GM21717 (cell line): ENCODE measurements around the gene SPA17.

Experiments used
- ATAC-seq: cut with Tn5 transposase; IDR thresholded peaks from one replicate; pipeline ENCODE4 v1.9.1; 2021; ENCODE audit warnings: mild to moderate bottlenecking, moderate library complexity; ENCODE audit not compliant: unreplicated experiment

The SPA17 gene

DNA sequence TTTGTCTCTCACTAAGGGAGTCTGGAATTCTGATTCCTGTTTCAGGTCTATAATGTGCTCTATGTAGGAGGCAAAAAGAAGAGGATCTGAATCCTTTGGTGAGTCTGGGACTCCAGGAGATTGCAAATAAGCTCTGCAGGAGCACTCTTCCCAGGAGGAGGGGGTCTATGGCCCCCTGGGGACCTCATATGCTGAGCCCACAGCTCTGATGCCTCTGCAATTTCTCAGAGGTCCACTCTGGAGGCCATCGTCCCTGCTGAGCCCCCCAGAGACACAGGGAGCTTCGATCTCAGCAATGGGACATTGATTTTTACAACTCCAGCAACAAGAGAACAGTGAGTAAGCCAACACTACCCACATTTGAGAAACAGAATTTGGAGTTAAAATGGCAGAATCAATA, 45.8 kb downstream of the SPA17 start:
- ATAC-seq = no peak

DNA sequence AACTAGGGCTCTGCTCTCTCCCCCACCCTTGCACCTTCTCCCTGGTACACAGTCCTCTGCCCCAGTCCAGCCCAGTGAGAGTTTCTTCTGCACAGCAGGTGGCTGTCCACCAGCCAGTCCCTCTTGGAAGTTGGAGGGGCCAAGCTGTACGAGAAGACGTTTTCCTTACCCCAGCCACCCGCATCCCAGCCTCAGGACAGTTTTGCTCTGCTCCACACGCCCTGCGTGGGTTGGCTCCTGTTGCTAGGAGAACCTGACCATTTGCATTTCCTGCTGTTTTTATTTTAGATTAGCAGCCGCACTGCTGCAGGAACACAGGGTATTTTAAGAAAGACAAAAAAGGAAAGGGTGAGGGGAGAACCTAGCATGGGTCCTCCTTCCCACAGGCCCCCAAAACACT, 48.5 kb downstream of the SPA17 start:
- no peak for ATAC-seq

DNA sequence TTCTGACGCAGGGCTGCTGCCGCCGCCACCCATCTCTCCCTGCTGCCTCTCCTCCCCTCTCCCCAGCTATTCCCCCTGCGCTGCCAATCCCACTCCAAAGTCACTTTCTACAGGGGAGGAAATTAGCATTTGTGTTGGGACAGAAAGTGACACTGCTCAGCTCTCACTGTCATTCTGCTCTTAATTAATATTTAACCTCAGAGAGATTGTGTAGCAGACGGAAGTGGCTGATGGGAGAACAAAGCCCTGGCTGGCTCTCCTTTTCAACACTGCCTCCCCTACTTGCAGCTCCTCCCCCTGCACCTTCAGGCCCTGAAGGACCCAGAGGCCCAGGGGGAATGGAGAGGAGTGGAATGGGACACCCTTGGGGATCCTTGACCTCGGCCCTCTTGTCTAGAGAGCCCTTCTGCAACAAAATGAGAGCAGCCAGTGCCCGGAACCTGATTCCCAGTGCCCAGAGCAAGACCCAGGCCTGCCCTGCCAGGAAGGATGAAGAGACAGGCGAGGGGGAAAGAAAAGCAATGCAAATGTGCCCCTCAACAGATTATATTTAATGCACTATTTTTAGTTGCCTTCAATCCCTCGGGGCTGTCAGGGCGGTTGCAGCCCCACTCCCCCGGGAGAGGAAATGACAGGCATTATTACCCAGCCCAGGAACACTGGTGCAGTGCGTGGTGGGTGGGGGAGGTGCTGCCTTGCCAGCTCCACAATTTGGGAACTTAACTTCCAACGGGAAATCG, 51.4 kb downstream of the SPA17 start:
- ATAC-seq = peak; percentile 84

DNA sequence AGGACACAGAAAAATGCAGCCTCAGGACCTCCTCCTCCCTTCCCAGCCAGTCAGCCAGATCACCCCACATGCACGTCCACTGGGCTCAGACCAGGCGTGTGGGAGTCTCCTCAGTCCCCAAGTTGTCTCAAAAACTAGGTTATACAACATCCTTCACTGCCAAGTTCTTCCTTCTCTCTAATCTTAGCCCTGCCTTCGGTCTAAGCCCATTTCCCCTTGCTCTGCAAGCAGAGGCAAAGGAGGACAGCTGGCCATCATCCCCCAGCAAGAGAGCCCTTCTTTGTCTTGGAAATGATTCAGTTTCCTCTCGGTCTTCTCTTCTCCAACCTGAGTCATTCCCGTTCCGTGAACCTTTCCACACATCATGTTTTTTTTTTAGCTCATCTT, 52.0 kb downstream of the SPA17 start:
- no peak for ATAC-seq

DNA sequence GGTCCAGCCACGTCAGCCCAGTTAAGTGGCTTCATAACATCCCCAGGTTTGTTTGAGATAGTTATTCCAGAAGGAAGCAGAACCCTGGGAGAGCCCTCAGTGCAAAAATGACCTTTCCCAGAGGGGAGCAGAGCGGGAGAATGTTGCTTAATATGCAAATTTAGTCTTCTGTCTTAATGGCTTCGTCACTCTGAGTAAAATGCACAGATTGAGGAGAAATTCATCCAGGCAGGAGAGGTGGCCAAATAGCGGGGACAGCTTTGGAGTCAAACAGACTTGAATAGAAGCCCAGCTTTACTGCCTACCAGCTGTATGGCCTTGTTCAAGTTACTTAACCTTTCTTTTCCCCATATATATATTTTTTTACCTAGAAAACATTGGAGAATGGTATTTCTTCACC, 53.8 kb downstream of the SPA17 start:
- no peak for ATAC-seq

DNA sequence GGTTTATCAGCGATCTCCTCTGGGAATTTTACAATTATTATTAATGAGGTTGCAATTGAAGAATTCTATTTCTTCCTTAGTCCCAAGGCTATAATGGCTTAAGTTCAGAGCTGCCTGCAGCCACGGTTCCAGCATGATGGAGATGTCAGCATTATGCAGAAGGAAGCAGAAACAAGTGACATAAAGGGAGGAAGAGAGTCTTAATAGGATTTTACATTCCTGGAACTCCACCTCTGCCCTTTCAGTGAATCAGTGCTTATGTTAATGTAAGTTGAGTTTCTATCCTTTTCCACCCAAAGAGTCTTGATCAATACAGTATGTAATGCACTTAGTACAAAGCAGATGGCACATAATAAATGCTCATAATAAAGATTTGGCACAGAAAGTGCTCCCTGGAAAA, 54.4 kb downstream of the SPA17 start:
- ATAC-seq = no peak

DNA sequence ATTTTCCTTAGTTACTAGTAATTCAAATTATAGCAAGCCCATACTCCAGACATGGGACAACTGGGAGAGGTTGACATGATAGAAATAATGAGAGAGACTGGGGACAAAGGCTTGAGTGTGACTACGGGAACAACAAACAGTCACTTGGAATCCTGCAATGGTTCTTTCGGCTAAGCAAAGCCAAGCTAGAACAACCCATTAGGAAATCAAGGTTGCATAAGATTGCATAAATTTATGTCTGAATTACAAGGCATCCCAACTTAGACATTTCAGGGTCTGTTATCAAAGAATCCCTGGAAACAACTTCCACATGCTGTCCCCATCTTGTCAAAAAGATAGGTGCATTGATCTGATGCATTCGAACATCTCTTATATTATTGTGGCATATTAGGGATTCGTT, 55.9 kb downstream of the SPA17 start:
- no peak for ATAC-seq

DNA sequence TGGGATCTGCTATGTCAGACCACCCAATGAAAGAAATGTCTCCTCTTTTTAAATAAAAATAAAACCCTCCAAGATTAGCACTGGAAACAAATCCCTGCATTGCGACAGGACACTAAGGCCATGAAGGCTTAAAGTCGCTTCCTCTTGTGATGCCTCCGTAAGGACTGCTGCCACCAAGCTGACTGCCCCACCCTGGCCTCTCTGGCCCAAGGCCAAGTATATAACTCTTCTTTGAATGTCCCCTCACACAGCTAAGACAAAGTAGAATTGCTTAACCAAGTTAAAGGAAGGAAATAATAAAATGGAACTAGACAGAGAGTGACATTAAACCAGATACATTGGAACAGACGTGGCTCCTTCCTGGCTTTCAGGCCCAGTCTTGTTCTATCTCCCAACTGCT, 58.5 kb downstream of the SPA17 start:
- no peak for ATAC-seq

DNA sequence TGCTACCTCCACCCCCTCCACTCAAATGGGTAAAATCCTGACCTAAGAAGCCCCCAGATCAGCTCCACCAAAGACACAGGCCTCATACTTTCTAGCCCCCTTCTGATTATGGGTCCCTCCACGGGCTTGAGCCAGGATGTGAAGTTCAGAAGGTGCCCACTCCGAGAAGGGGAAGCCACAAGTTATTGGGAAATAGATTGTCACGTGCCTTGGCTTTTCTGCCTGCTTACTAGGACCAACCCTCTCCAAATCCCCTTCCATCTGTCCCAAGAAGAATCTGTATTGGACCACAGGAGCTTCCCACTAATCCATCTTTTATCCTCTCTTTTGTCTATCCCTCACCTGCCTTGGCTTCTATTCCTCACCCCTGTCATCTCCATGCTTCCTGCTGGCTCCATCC, 63.0 kb downstream of the SPA17 start:
- ATAC-seq = no peak

DNA sequence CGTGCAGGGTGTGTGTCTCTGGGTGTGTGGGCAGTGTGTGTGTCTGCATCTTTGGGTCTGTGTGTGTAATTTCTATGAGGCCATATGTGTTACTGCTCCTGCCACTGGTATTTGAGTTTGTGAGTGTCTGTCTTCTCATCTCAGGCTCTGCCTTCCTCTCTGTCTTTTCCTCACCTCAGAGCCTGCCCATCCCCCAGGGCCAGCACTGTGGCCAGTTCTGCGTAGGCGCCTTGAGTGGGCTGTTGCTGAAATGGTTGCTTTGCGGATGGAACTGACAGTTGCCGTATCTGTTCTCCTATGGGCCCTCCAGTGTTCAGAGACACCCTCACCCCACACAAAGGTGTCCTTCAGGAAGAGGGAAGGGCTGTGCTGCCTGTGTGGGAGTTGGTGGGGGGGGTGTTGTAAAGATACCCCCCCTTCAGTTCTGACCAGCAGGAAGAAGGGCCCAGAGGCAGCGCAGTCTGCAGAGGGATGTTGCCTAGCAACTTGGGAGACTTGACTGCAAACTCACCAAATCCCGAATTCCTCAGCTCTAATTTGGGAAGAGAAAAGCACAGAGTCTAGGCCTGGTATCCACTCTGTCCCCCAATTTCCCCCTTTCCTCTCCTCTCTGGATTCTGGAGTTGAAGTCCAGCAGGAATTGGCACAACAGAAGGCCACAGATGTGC, 64.1 kb downstream of the SPA17 start:
- ATAC-seq = no peak

DNA sequence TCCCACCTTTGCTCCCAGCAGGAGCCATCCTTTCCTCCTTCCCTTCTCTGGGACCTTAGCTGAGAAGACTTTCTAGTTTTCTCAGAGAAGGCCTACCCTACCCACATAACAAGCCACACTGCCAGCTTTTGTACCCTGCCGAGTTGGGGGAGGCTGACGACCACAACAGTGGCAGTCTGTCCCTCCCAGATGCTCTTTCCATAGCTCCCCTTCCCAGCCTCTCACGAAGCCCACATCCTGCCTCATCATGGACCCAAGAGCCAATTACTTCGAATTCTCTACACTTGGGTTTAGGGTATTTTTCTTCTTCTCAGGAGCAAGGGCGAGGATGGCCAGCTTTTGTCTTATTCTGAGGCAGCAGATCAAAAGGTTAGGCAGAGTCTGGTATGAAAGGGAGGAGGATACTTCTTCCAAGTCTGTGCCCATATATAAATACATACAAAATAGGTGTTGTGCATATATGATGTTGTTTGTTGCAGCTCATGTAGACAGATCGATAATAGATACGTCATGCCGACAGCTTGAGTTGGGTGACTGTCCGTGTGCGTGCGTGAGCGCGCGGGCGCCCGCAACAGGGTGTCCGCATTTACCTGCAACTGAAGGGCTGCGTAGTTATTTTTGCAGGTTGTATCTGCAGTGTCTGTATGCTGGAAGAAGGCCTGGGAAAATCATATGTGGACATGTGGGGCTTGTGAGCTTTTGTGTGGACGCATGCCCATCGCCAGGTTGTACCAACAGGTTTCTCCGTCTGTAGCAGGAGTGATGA, 65.2 kb downstream of the SPA17 start:
- no peak for ATAC-seq

DNA sequence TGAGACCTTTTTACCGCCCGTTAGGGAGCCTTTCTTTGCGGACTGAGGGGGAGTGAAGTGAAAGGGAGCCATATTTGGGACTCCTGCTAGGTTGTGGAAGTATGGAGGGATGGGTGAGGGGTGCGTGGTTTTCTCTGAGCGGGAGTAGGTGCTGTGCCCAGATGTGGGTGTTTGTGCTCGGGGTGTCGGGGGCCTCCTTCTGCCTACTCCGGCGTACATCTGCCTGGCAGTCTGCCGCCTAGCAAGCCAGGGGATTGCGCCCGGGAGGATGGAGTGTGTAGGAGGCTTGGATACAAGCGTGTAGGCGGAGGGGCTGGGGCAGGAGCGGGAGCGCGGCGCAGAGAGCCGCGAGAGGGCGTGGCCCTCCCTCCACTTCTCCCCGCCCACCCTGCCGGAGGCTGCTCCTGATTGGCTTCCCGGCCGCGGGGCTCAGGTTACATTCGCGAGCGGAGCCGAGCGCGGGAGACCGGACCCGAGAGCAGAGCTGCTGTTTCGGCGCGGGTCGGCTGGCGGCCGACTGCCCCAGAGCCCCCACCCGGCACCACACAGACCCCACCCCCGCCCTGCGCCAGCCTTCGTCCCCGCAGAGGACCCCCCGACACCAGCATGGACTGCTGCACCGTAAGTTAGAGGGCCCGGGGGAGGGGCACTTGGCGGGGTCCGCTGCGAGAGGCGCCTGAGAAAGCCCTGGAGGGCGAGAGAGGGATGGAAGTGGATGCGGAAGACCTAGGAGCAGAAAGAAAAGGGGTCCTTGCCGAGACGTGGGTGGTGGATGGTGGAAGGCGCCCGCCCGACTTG, 66.0 kb downstream of the SPA17 start, which contains the start of gene NRGN:
NRGN (plus strand) TSS at position 464 of the 798 bp plus-strand sequence; CDS start at position 607, 143 bp downstream.
- peak; percentile 99 for ATAC-seq

DNA sequence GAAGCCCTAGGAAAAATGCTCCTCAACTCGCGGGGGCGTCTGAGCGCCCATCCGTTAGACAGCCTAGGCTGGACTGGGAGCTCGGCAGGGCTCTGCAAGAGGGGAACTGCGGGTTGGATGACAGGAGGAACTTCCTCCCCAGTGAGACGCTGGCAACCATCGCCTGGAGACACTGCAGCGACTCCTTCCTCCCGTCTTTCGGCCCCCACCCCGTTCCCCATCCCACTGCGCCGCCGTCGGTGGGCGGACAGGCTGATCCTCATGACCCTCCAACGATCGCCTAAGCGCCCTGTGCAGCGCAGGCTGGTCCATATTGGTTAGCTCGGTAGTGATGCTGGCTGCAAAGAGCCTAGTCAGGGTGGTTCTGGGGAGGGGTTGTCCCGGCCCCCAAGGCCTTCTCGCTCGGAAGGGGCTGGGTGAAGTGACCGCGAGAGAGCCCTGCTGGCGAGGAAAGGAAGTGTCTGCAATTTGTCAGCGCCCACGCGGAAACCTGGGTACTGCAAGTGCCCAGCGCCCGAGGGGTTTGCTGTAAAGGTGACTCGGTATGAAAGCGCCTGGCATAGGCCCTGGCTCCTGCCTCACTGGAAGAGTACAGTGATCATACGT, 66.7 kb downstream of the SPA17 start:
- ATAC-seq = peak; percentile 38

DNA sequence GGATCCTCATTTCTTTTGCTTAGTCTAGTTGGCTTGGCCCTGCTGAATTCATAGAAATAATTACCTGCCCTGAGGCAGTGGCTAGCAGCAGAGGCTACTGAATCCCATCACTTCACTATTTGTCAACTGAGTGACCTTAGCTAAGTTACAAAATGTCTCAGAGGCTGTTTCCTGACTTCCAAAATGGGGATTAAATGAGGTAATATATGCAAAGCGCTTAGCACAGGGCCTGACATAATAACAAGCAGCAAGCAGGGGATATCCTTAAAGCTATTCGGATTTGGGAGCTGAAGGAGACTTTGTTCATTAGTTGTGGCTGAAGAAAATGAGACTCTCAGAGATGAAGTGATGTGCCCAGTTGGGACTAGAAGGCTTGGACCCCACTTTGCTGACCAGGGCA, 68.9 kb downstream of the SPA17 start:
- no peak for ATAC-seq

DNA sequence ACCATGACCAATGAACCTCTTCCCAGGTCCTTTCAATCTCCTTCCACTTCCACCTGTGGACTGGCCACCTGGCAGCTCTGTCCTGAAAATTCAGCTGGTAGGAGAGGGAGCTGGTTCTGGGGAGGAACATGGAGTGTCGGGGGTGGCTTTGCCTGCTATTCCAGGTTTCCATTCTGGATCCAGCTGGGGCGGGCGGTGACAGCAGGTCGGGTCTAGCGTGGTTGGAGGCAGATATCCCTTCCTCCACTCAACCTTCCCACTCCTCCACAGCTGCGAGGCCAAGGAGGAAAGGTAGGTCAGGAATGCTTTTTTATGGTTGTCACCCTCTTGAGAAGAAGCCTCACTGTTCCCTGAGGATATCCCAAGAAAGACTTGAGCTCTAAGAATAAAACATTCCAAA, 69.3 kb downstream of the SPA17 start:
- no peak for ATAC-seq

DNA sequence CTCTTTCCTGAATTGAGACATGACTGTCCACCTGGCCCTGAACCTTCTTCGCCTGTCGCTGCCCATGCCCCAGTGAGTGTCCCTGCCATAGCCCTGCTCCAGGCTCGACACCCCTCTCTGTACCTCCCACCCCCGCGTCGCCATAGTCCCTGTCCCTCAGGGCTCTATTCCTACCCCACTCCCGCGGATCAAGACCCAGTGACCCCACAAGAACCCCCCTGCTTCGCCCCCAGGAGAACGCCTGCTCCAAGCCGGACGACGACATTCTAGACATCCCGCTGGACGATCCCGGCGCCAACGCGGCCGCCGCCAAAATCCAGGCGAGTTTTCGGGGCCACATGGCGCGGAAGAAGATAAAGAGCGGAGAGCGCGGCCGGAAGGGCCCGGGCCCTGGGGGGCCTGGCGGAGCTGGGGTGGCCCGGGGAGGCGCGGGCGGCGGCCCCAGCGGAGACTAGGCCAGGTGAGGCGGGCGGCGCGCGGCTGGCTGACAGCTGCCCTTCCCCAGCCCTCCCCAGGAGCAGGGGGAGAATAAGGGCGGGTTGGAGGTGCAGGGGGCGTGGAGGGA, 71.6 kb downstream of the SPA17 start:
- no peak for ATAC-seq

DNA sequence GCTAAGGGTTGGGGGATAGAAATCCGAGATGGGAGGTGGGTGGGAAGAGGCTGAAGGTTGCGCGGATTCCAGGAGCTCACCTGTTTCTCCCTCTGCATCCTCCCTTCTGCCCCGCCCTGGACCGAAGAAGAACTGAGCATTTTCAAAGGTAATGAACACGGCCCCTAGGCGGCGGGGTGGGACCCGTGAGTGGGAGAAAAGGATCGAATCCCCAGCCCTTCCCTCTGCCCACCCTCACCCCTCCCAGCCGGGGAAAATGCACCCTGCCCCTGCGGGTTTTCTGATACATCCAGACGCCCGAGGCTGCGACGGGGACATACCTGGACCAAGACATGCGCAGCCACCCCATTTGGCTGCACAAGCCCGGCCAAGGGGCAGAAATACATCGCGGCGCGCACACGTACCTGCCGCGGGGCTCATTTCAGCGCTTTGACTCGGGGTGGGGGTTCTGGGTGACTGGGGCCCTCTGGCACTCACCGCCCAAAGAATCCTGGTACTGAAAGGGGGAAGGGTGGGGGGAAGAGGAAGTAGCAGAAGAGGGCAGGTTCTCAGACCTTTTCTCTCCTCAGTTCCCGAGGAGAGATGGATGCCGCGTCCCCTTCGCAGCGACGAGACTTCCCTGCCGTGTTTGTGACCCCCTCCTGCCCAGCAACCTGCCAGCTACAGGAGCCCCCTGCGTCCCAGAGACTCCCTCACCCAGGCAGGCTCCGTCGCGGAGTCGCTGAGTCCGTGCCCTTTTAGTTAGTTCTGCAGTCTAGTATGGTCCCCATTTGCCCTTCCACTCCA, 72.3 kb downstream of the SPA17 start:
- peak; percentile 34 for ATAC-seq

DNA sequence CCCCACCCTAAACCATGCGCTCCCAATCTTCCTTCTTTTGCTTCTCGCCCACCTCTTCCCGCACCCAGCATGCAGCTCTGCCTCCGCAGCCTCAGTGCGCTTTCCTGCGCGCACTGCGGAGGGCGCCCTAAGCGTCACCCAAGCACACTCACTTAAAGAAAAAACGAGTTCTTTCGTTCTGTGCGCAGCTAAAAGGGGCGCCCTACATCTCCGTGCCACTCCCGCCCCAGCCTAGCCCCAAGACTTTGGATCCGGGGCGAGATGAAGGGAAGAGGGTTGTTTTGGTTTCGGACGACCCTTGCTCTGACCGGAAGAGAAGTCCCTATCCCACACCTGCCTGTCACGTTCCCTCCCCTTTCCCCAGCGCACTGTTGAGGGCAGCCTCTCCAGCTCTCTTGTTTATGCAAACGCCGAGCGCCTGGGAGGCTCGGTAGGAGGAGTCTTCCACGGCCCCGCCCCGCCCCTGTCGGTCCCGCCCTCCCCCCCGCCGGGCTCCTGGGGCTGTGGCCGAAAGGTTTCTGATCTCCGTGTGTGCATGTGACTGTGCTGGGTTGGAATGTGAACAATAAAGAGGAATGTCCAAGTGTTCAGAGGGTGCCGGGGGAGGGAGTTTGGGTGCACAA, 73.0 kb downstream of the SPA17 start:
- ATAC-seq = peak; percentile 93
